ENCODE measurements around the gene GABPB2.

GABPB2 gene

DNA sequence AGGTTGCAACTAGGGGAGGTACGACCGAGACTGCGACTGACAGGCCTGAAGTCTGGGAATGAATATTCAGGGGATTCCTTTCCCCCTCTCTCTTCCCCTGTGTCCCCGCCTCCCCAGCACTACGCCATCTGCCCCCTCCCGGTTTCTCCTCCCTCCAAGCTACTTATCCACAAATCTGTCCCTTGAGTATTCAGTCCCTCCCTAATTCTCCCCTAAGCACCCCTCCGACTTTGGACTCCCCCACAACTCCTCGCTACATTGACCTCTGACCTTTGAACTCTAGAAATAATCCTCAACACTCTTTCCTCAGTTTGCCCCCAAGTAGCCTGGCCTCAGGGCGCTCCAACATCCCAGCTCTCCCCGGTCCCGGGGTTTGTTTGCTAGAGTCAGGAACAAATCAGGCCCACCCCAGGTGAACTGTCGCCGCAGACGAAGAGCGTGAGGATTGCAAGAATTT is 94.7 kb downstream of the GABPB2 start:
- DNase-seq (ENCODE audit: low spot score), result peak; percentile 90

DNA sequence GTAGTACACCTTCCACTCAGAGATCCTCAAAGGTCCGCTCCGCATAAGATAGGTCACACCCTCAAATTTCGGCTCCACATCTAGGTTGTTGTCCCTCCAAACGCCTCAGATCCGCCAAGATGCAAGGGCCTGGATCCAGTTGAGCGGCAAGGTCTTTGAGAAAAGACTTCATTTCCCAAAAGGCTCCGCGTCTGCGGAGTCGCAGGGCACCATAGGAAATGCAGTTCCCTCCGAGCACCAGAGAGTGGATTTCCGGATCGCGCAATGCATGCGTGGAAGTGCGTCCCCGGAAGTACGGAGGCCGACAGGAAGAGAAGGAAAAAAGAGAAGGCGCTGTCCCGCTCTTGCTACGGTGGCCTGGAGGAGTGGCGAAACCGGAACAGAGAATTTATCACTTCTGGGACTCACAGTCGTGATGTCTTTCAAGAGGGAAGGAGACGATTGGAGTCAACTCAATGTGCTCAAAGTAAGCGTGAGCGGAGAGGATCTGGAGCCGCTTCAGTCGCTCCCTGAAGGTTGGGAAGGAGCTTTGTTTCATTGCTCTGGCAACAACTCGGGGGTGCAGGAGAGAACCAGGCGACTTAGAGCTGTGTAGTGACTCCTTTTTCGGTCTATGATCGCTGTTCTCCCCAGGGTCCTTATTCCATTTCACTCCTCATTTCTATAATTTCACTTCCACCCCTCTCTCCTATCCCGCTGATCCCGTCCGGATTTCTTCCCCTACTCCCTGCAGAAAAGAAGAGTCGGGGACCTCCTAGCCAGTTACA is 95.4 kb downstream of the GABPB2 start, which contains the start of the genes LYSMD1 and SCNM1:
Gene LYSMD1, minus strand, starts transcription at position 165 of the 767 bp plus-strand sequence. CDS start 644 bp downstream, outside the sequence.
Gene SCNM1, plus strand, starts transcription at position 407 of the 767 bp plus-strand sequence. Its CDS starts 9 bp downstream, at position 416.
- DNase-seq (ENCODE audit: low spot score), result peak; percentile 94

DNA sequence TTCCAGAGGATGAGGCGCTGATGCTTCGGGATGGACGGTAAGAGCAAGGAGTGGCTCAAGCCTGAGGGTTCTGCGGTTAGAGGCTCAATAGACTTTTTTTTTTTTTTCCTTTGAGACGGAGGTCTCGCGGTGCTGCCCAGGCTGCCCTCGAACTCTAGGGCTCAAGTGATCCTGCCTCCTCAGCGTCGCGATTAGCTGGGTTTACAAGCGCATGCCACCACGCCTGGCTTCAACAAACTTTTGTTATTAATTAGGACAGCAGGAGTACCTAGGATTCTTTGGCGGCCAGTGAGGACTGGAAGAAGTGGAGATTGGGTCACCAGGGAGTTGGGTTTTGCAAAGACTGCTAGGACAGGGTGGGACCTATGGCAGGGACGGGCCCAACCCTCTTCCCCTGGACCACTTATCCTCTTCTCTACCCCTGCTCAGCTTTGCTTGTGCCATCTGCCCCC is 96.0 kb downstream of the GABPB2 start:
- DNase-seq (ENCODE audit: low spot score), result no peak

DNA sequence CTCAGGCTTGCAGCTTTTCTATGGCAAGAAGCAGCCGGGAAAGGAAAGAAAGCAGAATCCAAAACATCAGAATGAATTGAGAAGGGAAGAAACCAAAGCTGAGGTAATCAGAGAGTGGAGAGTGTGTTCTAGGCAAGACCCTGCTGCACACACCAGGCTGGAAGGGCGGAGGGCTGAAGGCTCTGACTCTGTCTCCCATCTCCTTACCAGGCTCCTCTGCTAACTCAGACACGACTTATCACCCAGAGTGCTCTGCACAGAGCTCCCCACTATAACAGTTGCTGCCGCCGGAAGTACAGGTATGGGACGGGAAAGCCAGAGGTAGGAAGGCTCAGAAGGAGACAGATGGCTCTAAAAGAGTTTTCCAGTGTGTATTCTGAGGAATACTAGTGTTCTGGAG is 96.6 kb downstream of the GABPB2 start:
- DNase-seq (ENCODE audit: low spot score), result no peak

DNA sequence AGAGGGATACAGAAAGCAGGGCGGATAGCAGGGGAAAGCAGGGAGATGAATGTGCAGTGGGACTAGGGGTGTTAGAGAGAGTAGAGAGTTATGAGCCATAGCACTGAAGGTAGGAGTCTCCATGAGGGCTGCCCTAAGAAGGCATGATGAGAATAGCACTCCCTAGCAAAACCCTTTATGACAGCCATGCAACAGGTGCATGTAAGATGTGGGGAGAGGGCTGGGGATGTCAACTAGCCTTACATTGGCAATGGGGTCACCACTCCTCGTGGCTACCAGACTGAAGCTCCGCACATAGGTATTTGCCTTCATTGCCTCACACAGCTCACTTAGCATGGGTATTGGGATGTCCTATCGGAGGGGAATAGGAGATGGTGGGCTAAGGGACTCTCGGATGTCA is 100.6 kb downstream of the GABPB2 start:
- no peak for DNase-seq (ENCODE audit: low spot score)

Measured in D341Med (cell line).